NB4 (cell line): ENCODE data around the gene UNC45B.

Experiments
- CTCF ChIP-seq: IDR thresholded peaks from one replicate; pipeline ENCODE4 v1.5.1; 2012; ENCODE audit warnings: low read depth, low read length
- MYC ChIP-seq: IDR thresholded peaks from 2 replicates; pipeline ENCODE4 v1.6.1; 2011; ENCODE audit warnings: low read depth, low read length

DNA sequence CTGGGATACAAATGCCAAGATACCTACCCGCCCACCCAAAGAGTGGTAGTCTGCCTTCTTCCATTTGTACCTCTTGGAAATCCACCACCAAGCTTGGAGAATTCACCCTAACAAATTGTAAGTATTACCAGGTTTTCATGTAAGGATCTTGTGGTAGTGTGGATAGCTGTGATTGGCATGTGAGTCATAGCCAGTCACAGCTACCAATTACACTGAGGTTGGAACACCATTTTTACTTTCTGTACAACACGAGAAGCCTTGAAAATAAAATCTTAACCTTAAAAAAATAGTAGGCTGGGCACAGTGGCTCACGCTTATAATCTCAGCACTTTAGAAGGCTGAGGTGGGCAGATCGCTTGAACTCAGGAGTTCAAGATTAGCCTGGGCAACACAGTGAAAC, 65.1 kb downstream of the UNC45B start:
- TF ChIP-seq CTCF = no peak
- no peak for TF ChIP-seq MYC
